CD4-positive, alpha-beta T cell treated with Interleukin-10 for 1 hour (primary cell): ENCODE data around the gene LRRIQ4.
A peak's percentile ranks its signal among the peaks of the same experiment; 100 is the strongest.

ENCODE experiments used
- DNase-seq: peaks from one replicate; pipeline ENCODE4 v3.0.0-alpha.2; 2020

LRRIQ4 gene

GRCh38 chr3:169812332-169813235 is at the start of gene LRRIQ4, which contains the start of gene LRRC34:
Gene LRRIQ4, plus strand, starts transcription at chr3:169812870. Its CDS starts 9,052 bp downstream, at chr3:169821922.
Gene LRRC34, minus strand, starts transcription at chr3:169812904. Its CDS starts 356 bp downstream, at chr3:169812548.
- peak; percentile 70 for DNase-seq

DNA sequence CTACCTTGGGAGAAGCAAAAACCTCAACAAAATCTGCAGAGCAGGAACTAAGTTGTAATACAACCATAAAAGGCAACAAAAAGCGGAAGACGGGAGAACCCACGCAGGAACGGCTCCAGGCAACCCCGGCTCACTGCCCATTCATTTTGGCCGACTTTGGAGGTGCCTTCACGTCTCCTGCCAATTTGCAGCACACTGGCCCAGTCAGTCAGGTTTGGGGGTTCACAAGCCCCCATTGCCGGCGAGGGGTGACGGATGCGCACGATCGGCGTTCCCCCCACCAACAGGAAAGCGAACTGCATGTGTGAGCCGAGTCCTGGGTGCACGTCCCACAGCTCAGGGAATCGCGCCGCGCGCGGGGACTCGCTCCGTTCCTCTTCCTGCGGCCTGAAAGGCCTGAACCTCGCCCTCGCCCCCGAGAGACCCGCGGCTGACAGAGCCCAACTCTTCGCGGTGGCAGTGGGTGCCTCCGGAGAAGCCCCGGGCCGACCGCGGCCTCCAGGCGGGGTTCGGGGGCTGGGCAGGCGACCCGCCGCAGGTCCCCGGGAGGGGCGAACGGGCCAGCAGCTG is 48.3 kb upstream of the LRRIQ4 start:
- DNase-seq = peak; percentile 72

GRCh38 chr3:169764882-169765612 is 47.6 kb upstream of the LRRIQ4 start, which contains the start of gene TERC:
Gene TERC, minus strand, starts transcription at chr3:169765060.
- DNase-seq = peak; percentile 97

GRCh38 chr3:169769287-169770181 is 43.1 kb upstream of the LRRIQ4 start, which contains the start of gene ACTRT3:
Gene ACTRT3, minus strand, starts transcription at chr3:169769561. Its CDS starts 41 bp downstream, at chr3:169769520.
- peak; percentile 72 for DNase-seq

- peak; percentile 92 for DNase-seq
Observed at GRCh38 chr3:169771497-169772304, 41.0 kb upstream of the LRRIQ4 start.

GRCh38 chr3:169772305-169772896 is 40.3 kb upstream of the LRRIQ4 start:
- DNase-seq = peak; percentile 76

DNA sequence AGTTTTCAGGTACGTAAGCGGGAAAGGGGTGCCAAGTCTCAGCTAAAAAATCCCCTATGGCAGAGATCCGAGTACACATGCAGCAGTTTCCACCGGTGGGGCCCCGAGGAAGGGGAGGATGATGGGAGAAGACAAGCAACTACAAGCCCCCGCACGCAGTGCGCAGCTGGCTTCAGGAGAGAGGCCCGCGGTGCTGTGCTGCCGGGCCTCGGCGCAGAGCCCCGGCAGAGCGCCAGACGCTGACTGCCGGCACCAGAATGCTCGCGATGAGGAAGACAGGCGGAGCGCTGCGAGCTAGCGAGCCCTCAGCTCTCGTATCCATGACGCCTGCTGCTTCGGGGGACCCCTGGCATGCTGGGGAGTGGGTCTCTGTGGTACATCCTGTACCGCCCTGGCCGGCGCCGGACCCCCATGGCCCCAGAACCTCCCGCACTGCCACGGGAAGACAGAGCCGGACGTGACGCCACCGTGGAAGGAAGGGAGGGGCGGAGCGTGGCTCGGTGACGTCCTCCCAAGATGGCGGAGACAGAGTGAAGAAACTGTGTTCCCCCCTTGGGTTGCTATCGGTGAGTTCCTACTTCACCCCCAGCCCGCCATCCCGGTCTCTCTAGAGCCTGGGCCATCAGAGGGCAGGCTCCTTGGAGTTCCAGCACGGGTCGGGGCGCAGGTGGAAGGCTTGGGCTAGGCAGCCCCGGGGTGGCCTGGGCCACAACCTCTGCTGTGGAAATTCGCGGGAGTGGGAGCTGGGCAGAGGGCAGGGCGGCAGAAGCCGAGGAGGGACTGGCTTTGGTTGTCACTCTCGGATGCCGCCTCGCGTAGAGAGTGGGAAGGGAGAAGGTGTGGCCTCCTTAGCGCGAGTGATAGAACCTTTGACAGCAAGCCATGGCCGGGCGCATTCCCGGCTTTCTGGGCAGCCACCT is 39.5 kb upstream of the LRRIQ4 start, which contains the start of gene MYNN:
MYNN (plus strand) TSS at position 500 of the 920 bp plus-strand sequence. CDS start 900 bp downstream, outside the sequence.
- peak; percentile 92 for DNase-seq

- DNase-seq = peak; percentile 12
Observed at GRCh38 chr3:169774186-169774585, 38.5 kb upstream of the LRRIQ4 start.

- DNase-seq = no peak
Observed at GRCh38 chr3:169777822-169778221, 34.8 kb upstream of the LRRIQ4 start.

DNA sequence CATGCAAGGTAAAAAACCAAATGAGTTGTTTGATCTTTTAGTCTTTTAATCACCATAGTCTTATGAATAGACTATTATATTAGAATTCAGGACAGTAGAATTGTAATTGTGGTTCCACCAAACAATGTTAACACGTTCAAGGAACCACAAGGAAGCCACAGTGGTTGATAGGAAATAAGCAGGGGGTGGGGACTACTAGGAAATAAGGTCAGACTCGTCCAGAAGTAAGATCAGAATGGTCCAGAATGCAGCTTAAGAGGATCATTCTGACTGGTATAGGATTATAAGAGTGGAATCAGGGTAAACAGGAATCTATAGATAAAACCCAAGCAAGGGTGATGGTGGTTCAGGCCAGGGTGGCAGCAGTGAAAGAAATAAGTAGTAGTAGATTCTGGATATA is 31.9 kb upstream of the LRRIQ4 start:
- peak; percentile 15 for DNase-seq

DNA sequence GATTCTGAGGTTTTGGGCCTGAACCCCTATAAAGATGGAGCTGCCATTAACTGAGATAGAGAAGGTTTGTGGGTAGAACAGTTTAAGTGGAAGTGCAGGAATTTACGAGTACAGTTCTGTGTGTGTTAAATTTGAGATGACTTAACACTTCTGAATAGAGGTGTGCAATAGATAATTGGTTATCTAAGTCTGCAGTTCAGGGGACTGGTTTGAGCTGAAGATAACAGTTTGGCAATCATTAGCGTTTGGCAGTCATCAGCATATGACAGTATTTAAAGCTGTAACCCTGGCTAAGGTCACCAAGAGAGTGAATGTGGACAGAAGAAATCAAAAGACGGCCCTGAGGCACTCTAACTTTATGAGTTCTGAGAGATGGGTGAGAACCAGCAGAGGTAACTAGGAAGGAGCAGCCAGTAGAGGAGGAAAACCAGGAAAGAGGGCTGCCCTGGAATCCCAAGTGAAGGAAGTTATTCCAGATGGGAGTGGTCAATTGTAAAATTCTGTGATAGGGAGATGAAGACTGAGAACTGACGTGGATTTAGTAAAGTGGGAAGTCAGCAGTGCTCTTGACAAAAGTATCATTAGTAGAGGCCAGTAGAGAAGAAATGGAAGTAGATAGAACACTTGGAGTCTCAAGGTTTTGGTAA is 31.3 kb upstream of the LRRIQ4 start:
- no peak for DNase-seq

DNA sequence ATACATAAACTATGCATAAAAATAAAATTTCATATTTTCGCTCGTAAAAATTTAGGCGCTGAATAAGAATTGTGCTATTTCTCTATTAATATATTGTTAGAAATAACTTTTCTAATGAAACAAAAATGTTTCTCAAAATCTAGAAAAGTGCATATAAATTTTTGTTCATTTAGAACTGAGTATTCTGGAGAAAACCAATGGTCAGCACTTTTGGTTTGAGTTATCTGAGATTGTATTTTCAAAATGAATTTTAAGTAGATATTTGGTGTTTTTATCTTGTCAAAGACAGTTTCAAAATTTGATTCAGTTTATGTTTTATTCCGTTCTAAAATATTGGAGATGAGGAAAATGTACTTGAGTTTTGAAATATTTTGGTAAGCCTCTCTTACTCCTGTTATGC is 25.6 kb upstream of the LRRIQ4 start:
- no peak for DNase-seq

GRCh38 chr3:169787791-169788190 is 24.9 kb upstream of the LRRIQ4 start:
- DNase-seq = no peak

GRCh38 chr3:169790219-169790618 is 22.5 kb upstream of the LRRIQ4 start:
- DNase-seq = no peak

- no peak for DNase-seq
Observed at GRCh38 chr3:169790687-169791429, 21.8 kb upstream of the LRRIQ4 start.

GRCh38 chr3:169792359-169792758 is 20.3 kb upstream of the LRRIQ4 start:
- DNase-seq = no peak

- DNase-seq = no peak
Observed at GRCh38 chr3:169804681-169805080, 8.0 kb upstream of the LRRIQ4 start.

- no peak for DNase-seq
Observed at GRCh38 chr3:169809230-169809795, 3.4 kb upstream of the LRRIQ4 start.
